HT-29 (cell line): Measurements from ENCODE around the gene NPPC. TPM values are rescaled to one million over a fixed set of nuclear protein-coding genes. Genes with fewer than 3 reads are reported as not detected.
"Not testable (repeated sequence)": the region's sequence is repeated elsewhere in the genome, so short reads cannot be mapped to it uniquely, and the experiment has no call there.

Experiments
- DNase-seq: peaks from one replicate; pipeline ENCODE4 v3.0.0-alpha.2; 2015; ENCODE audit warnings: low spot score
- total RNA-seq: library from RNA; depleted of rRNA; stranded (reverse); fragments of >200 nt; shearing (Covaris generic); gene quantifications from 2 replicates; pipeline ENCODE4 v1.2.3, GENCODE V29; 2014; rRNA removed

NPPC gene, protein sequence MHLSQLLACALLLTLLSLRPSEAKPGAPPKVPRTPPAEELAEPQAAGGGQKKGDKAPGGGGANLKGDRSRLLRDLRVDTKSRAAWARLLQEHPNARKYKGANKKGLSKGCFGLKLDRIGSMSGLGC
- not detected in 2 replicates for total RNA-seq

DNA sequence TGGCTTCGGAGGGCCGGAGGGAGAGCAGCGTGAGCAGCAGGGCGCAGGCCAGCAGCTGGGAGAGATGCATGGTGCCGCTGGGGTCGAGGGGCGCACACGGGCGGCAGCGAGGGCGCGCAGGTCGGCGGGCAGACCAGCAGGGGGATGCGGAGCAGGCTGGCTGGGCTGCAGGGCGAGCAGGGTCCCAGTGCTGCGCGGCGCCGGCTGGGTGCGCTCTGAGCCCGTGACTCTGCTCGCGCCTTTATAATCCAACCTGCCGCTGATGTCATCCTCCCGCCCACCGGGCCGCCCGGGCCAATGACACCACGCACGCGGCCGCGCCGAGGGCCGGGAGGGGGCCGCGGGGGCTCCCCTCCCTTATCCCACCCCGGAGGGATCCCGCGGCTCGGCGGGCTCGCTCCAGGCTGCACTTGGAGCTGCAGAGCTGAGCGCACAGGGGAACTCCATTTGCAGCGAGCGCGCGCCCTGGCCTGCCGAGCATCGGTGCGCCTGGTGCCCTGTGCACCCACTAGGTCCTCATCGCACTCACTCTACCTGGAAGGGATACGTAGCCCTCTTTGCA lies at the start of gene NPPC:
NPPC (minus strand) TSS at position 217 of the 562 bp plus-strand sequence; CDS start at position 70, 147 bp downstream.
- DNase-seq = no peak

DNA sequence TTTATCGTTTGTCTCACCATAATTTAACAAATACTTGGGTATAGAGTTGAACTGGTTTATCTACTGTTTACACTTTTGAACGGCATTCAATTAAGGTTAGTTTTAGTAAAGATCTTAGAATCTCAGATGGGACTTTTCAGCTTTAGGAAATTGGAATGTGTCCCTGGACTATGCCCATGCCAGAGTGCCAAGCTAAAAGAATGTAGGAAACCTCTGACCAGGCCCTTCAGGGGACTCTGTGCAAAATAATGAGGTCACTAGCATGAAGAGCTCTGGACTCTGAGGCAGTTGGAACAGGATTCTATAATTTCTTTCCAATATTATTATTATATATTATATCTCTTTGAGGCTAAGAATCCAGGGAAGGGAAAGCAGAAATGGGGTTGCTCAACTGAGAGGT lies 48.8 kb upstream of the NPPC start:
- DNase-seq = no peak

DNA sequence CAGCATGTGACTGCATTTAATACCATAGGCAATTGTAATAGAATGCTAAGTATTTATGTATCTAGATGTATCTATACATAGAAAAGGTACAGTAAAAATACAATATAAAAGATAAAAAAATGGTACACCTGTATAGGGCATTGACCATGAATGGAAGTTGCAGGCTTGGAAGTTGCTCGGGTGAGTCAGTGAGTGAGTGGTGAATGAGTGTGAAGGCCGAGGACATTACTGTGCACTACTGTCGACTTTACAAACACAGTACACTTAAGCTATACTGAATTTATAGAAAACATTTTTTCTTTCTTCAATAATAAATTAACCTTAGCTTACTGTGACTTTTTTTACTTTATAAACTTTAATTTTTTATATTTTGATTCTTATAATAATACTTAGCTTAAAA lies 44.3 kb upstream of the NPPC start:
- DNase-seq = no peak

DNA sequence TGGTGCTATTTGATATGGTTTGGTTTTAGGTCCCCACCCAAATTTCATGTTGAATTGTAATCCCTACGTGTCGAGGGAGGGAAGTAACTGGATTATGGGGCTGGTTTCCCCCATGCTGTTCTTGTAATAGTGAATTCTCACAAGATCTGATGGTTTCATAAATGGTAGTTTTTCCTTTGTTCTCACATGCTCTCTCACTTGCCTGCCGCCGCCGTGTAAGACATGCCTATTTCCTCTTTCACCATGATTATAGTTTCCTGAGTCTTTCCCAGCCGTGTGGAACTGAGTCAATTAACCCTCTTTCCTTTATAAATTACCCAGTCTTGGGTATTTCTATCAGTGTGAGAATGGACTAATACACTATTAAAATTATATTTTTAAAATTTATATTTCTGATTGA lies 42.6 kb upstream of the NPPC start:
- DNase-seq = no peak

DNA sequence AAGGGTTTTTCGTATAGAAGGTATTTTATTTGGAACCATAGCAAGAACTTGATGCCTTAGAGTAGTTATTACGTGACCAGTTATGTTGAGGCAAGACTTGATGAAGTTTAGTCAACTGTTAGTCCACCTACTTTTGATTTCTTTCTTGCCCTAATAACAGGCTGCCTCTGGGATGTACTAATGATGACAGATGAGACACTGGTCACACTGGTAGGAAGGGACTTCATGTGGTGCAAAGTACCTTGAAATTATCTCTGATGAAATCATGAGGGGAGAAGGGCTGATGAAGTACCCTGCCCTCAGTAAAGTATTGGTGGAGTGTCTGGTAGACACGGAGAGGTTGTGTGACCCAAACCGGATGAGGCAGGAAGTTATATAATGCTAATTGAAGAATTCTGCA lies 40.7 kb upstream of the NPPC start:
- no peak for DNase-seq

DNA sequence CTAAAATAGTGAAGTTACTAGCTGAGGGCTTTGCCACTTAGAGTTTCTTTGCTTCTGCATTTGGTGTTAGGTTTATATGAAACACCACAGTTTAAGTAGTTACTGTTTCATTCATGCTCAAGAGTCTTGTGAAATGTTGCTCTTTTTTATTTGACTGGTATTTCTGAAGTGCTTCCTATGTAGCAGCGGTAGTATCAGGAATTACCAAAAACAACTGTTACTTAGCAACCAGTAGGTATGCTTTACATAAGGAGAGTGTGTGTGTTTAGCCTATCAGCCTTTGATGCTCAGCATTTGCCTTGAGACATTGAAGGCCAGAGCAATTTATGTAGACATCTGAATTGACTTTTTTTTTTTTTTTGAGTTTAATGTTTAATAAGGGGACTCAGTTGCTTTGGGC lies 38.9 kb upstream of the NPPC start:
- no peak for DNase-seq

DNA sequence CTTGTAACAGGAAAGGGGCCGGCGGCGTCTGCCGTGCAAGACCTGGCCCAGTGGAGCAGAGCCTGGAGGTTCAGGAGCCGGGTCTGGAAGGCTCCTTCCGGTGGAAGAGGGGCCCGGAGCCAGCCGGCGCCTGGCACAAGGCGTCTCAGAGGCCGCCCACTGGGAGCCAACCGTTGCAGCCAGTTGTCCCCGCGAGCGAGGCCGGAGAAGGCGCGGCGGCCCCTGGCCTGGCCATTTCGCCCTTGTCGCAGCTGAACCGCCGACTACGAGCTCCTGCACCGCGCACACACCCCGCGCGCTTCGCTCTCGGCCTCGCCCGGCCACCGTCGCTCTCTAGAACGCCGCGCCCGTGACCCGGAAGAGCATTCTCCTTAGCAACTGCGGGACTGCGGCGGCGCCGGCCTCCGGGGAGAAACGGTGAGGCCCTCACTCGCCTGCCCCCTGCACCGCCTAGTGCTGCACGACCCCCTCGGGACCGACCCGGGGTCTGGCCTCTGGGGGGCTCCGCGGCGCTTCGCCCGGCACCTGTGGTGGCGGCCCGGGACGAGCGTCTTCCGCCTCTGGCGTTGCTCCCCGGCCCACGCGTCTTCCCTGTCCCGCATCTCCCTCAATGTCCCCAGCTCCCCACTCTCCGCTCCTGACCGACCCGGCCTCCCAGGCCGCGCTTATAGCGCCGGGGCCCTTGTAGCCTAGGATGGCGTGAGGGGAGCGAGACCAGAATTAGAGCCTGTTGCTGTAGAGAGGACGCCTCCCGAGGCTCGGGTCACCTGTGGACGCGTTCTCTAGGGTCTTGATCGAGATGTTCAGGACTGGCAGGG lies 35.4 kb upstream of the NPPC start, which contains the start of gene DIS3L2:
DIS3L2 (plus strand) TSS at position 365 of the 818 bp plus-strand sequence. CDS start 53,215 bp downstream, outside the sequence.
- peak; percentile 84 for DNase-seq

DNA sequence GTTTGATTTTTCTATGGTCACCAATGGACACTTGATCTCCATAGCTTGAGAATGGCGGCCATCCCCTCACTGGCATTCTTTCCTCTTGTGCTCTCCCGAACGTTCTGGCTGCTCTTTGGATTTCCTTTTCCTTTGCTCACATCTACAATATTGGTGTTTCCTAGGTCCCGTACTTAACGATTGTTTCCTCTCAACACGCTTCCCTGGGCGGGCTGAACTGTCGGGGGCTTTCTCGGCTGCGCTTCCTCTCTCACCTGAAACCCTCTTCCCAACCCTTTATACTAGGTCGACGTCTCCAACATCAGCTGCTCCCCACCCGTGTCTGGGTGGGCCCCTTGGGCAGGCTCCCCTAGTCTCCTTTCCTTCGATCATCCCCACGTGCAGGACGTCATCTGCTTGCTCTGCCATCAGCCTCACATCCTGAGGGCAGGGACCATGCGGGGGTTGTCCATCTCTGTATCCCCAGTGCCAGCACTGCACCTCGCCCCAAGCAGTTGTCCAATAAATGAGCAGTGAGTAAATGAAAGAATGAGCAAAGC lies 34.7 kb upstream of the NPPC start:
- no peak for DNase-seq

DNA sequence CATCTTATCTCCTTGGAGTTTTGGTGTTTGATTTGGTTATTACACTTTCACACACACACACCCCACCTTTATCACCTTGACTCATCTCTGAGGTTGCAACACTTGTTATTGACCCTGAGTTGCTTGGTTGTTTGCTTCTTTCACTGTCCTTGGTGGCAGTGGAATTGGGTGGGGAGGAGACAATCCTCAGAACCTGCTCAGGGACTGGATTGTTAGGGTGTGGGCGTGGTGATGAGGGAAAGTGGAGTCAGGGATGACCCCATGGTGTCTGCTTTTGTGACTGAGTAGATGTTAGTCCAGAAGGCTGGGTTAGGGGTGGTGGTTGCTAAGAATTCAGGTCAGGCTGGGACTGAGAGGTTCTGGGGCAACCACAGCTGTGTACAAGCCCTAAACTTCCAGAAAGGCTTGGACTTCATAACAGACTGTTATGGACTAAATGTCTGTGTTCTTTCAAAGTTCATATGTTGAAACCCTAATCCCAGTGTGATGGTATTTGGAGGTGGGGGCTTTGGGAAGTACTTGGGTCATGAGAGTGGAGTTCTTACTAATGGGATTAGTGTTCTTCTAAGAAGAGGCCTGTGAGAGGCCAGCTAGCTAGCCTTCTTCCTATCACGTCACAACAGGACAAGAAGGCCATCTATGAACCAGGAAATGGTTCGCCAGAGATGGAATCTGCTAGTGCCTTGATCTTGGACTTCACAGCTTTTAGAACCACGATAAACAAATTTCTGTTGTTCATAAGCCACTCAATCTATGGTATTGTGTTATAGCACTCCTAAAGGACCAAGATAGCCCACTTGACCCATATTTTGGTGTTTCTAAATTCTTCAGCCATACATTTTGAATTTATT lies 31.9 kb upstream of the NPPC start:
- peak; percentile 8 for DNase-seq

DNA sequence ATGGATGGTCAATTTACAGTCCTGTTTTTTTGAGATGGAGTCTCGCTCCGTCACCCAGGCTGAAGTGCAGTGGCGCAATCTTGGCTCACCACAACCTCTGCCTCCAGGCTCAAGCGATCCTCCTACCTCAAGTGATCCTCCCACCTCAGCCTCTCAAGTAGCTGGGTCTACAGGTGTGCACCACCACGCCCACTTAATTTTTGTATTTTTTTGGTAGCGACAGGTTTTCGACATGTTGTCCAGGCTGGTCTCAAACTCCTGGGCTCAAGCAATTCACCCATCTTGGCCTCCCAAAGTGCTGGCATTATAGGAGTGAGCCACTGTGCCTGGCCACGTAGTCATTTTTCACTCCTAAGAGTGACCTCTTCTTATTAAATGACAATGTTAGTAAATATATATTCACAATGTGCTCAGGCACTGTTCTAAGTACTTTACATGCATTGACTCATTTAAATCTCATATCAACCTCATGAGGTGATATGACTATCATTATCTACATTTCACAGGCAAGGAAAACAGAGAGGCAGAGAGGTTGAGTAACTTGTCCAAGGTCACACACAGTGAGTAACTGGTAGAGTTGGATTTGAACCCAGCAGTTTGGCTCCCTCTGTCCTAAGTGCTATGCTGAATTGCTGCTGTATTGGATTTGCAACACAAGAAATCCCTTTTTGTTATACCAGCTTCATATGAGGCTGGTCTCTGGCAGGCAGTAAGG lies 29.7 kb upstream of the NPPC start:
- DNase-seq = no peak

DNA sequence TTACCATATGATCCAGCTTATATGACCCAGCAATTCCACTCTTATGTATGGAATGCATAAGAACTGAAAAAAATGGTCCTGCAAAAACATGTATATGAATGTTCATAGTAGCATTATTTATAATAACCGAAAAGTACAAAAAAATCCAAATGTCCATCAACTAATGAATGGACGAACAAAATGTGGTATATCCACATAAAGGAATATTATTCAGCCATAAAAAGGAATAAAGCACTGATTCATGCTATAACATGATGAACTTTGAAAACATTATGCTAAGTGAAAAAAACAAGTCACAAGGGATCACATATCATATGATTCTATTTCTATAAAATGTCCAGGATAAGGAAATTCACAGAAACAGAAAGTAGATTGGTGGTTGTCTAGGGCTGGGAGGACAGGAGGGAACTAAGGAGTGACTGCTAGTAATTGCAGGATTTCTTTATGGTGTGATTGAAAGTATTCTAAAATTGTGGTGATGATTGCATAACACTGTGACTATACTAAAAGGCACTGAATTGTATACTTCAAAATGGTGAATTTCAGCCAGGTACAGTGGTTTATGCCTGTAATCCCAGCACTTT lies 25.3 kb upstream of the NPPC start:
- no peak for DNase-seq

DNA sequence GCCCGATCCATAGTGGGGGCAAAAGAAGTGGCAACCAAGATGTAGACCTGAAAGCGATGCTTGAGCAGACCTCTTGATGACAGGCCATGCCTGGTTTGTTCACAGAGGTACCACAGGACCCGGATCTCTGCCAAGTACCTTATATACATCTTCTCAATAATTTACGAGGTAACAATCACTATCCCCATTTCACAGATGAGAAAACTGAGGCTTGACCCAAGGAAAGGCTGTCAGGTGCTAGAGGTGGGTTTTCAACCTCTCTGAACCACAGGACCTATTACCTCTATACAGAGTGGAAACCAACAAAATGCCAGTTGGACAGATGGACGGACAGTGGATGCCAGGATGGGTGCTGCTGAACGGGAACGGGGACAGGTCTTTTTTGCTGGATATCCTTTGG lies 21.5 kb upstream of the NPPC start:
- no peak for DNase-seq

DNA sequence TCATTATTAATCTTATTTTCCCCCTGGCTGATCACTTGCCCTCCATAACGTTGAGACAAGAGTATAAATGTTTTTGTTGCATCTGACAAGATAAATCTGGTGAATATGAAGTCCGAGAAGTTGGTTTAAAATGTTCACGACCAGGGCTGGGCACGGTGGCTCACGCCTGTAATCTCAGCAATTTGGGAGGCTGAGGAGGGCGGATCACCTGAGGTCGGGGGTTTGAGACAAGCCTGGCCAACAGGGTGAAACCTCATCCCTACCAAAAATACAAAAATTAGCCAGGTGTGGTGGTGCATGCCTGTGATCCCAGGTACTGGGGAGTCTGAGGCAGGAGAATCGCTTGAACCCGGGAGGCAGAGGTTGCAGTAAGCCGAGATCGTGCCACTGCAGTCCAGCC lies 20.9 kb upstream of the NPPC start:
- DNase-seq = not testable (repeated sequence)

DNA sequence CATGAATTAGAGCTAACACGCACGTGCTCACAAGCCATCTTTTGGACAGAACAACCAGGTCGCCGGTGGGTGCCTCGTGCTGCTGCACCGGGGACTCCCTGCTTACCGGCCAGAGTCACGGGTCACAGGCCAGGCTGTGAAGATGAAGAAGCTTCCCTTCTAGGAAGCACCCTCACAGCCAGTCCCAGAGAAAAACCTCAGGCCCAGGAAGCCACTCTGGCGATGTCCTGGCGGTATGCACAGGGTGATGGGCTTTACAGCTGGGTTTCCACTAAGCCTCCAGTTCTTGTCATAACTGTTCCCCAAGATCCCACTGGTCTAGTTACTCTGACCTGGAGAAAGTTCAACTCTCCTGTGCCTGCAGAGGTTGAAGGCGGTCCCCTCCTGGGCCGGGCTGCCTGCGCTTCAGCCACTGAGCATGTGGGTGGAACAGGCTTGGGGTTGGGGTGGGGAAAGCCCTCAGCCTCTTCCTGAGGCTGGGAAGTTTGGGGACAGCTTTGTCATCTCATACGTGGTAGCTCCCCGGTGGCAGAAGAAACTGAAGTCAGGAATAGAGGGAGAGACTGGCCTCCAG lies 20.1 kb upstream of the NPPC start:
- DNase-seq = no peak

DNA sequence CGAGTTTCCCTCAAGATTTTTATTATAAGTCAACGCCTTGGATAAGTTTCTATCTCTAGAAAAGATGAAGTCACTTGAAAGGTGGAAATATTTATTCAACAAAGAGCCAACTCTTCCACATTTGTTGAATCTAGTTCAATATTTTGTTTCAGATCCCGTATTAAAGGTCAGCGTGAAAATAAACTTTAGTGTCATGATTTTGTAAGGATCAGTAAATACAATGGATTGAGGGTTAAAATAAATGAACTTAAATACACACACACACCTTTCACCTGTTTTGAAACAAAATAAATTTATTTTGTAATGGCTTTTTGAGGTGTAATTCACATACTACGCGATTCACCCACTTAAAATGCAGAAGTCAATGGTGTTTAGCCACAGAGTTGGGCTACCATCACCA lies 16.0 kb upstream of the NPPC start:
- no peak for DNase-seq

DNA sequence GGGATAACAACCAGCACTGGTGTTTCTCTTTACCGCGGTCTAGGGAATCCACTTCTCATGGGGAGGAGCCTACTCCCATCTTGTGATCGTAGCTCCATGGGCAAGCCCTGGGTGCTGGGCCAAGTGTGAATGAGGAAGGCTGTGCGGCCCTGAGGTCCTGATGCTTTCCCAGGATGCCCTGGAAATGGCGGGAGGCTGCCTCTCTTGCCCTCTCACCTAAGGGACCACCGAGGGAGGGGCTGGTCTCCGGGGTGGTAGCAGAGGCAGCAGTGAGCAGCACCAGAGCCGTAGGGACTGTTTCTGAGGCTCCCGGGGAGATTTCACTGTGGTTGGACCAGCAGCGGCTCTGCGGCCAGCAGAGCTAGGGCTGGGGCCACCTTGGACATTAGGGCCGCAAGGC lies 15.5 kb upstream of the NPPC start:
- no peak for DNase-seq

DNA sequence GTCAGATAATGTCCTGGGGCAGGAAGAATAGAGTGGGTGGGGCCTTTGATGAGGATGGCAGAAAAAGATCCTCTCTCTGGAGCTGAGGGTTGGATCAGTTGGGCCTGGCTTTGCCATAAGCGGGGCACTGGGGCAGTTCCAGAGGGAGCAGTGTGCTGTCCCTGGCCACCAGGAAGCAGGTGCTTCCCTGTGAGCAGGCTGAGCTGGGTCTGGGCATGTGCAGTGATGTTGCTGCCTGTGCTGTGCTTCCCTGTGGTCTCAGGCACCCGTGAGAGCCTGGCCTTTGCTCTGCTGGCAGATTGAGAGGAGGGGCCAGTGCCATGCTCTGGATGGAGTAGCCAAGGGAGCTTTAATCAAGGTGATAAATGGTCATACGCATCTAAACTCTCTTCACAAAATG lies 14.6 kb upstream of the NPPC start:
- no peak for DNase-seq

DNA sequence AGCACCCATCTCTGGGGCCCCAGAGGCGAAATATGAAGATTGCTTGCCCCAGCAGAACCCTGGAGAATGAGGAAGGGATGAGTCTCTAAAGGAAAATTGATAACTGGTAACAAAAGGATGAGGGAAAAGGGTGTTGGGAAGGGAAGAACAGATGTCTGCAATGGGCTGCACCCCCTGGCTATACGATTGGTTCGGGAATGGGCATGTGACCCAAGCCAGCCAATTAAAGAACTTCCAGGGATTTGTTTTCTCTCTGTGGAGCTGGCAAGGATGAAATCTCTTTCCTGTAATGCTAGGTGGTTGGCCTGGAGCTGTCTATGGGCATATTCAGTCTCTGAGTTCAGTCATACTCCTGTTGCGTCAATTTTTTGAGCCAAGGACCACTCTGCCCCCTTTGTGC lies 12.8 kb upstream of the NPPC start:
- DNase-seq = no peak

DNA sequence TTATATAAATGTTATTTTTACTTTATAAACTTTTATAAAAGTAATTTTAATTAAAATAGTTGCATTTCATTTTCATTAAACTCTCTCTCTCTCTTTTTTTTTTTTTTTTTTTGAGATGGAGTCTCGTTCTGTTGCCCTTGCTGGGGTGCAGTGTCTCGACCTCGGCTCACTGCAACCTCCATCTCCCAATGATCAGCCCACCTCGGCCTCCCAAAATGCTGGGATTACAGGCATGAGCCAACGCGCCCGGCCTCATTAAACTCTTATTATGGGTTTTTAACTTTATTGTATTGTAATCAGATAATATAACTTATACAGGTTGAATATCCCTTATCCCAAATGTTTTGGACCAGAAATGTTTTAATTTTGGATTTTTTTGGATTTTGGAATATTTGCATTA lies 10.9 kb upstream of the NPPC start:
- no peak for DNase-seq

DNA sequence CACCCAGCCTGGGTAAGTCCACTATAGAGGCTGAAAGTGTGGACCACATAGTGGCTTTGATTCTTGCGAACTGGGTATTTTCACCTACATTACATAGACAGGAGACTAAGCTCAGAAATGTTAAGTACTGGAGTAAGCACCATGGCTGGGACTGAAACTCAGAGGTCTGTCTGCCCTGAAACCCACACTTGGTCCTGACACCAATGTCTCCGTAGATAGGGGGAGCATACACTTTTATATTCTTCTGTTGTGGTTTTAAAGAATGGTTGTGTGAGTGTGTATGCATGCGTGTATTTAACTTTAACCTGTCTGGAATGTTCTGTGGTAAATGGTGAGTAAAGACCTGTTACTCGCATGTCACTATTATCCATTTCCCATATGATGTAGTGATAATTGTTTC lies 10.3 kb upstream of the NPPC start:
- DNase-seq = no peak
